Fibroblast of mammary gland (primary cell): ENCODE data around the gene PP2D1.

Source experiments
- DNase-seq: peaks from one replicate; pipeline ENCODE4 v3.0.0-alpha.2; 2010; ENCODE audit warnings: low read depth
- H3K4me3 ChIP-seq: 2 replicates; pipeline ENCODE4 v1.5.1; 2011; ENCODE audit warnings: low read depth, mild to moderate bottlenecking, low read length, moderate library complexity; ENCODE audit not compliant: control insufficient read depth
- TF ChIP-seq, protein P1 (sequence below): conservative IDR thresholded peaks from 2 replicates; pipeline ENCODE4 v1.5.1; 2011; ENCODE audit warnings: low read depth, low read length, inconsistent platforms; ENCODE audit not compliant: control insufficient read depth, insufficient read depth

Gene PP2D1

DNA sequence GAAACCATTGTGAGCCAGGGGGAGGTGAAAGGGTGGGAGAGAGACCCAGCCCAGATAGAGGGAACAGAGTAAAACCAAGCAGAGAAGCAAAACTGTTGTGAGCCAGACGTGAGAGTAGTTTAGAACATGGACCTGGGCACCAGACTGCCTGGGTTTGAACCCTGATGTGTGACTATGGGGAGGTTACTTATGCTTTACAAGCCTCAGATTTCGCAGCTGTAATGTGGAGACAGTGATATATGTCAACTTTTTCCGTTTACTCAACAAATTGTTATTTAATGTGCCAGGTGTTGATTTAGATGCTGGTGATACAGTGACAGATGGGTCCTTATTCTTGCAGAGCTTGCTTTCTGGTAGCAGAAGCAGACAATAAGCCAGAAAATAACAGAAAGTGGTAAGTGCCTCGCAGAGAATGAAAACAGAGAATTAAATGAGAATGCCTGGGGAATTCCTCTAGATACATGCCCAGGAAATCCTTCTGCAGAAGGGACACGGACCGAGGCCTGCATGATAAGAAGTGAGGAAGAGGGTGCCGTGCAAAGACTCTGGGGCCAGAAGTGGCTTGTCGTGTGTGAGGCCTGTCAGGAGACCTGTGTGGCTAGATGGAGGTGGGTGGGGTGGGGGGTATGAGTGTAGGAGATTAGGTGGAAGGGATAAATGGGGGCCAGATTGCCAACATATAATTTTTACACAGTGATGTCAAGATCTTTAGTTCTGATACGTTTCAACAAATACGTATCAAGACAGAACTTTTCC lies 43.1 kb upstream of the PP2D1 start:
- TF ChIP-seq, protein P1, sequence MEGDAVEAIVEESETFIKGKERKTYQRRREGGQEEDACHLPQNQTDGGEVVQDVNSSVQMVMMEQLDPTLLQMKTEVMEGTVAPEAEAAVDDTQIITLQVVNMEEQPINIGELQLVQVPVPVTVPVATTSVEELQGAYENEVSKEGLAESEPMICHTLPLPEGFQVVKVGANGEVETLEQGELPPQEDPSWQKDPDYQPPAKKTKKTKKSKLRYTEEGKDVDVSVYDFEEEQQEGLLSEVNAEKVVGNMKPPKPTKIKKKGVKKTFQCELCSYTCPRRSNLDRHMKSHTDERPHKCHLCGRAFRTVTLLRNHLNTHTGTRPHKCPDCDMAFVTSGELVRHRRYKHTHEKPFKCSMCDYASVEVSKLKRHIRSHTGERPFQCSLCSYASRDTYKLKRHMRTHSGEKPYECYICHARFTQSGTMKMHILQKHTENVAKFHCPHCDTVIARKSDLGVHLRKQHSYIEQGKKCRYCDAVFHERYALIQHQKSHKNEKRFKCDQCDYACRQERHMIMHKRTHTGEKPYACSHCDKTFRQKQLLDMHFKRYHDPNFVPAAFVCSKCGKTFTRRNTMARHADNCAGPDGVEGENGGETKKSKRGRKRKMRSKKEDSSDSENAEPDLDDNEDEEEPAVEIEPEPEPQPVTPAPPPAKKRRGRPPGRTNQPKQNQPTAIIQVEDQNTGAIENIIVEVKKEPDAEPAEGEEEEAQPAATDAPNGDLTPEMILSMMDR = no peak
- DNase-seq = no peak

DNA sequence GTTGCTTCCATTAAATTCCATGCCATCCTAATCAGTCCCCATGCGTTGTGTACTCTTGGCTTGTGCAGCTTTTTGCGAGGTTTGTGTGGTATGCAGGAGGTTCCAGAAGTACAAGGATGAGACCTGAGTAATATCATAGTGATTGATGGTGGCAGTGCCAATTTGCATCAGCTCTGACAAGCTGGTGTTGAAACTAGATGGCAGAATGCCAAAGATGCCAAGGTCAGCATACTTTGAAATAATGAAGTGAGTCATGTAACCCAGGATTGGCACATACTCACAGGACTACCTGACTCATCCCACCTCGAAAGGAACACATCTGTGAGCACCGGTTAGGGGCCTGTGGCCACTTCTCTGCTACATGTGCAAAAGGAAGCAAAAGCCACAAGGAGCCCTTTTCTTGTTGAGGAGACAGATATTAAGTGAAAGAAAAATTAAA lies 42.5 kb upstream of the PP2D1 start:
- TF ChIP-seq, protein P1 = no peak
- H3K4me3 ChIP-seq = no peak overlapping the region
- DNase-seq = peak; percentile 96

More for the DNA sequence above, 43.1 kb upstream of the PP2D1 start:
- no peak overlapping the region for H3K4me3 ChIP-seq

DNA sequence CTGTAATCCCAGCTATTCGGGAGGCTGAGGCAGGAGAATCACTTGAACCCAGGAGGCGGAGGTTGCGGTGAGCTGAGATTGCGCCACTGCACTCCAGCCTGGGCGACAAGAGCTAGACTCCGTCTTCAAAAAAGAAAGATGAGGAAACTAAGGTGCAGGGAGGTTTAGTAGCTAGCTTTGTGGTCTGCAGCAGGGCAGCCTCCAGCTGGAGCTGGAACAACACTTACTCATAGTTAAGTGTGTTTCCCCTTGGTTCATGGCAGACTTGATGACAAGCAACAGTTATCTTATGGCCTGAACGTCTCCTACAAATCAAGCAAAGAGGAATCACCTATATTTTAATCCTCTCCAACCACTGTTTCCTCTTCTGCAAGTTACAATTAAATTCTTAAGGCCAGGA lies 40.8 kb upstream of the PP2D1 start:
- DNase-seq = no peak
- TF ChIP-seq, protein P1 = no peak
- no peak overlapping the region for H3K4me3 ChIP-seq

DNA sequence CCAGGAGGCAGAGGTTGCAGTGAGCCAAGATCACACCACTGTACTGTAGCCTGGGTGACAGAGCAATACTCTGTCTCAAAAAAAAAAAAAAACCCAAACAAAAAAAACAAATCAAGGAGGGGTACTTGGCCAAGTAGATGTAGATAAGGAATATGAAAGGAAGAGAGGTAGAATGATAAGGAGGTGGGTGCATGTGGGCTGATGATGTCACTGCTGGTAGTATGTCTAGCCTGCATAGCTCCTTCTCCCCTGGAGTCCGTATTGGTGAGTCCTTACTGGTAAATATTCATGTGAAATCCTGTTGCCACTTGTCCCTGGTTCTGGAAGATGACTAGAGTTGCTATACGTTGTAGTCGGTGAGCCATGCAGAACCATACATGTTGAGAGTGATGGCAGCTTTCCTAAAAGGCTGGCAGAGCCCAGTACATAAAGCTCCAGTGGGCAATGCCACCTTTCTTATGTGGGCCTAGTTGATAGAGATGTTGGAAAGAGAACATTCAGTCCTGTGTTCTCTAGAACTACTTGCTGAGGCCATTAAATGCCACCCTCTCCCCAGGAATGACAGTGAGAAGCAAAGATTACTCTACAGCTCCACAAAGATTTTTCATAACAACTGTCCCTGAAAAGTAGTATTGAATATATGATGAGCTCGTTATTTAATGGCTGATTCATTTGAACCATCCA lies 39.2 kb upstream of the PP2D1 start:
- no peak for DNase-seq
- no peak overlapping the region for H3K4me3 ChIP-seq
- TF ChIP-seq, protein P1 = no peak

DNA sequence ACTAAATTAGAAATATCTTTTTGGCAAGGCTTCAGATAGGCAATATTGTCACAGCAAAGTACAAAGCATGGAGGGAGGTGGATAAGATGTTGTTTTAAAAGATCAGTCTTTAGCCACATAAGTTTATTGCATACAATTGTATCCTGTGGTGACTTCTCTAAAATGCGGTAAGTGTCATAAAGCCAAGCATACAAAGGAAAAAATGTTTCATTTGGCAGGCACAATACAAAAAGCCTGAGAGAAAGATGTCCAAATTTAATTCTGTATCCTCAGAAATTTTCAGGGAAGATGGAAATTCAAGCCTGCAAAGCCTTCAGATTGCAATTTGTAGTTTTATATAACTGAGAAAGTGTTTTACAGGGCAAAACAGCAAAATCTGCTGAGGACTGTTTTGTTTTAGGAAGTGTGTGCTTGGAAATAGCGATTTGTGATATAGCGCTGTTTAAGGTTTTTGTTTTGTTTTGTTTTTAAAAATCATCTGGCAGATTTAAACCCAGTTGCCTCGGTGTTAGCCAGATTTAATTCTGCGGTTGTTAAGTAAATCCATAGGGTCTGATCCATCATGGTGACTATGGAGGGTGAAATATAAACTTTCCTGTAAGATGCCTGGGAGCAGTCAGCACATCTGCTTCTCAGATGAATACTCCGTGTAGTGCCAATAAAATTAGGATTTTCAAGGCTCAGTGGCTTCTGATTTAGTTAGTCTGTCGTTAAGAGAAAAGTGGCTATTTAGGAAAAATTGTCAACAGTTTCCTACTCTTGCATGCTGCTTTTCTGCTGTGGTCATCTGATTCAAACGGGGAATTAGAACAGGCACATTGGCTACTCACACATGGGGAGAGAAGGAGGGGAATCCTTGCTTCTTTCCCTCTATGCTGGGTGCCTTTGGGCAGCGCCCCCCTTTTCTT lies 36.2 kb upstream of the PP2D1 start:
- peak; percentile 56 for DNase-seq
- no peak overlapping the region for H3K4me3 ChIP-seq
- TF ChIP-seq, protein P1 = no peak

DNA sequence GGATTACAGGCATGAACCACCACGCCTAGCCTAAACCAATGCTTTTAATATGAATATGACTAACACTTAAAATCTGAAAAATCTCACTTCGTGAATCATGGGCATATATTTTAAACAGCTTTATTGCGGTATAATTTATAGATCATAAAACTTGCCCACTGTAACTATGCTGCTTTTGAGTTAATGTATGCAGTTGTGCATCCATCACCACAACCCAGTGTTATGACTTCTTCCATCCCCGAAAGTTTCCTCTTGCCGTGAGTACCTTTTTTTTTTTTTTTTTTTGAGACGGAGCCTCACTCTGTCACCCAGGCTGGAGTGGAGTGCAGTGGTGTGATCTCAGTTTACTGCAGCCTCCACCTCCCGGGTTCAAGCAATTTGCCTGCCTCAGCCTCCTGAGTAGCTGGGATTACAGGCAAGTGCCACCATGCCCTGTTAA lies 35.3 kb upstream of the PP2D1 start:
- TF ChIP-seq, protein P1 = no peak
- no peak overlapping the region for H3K4me3 ChIP-seq
- DNase-seq = no peak
